H1 (cell line): ENCODE results near the gene MKX.

Experiments used
- CTBP2 ChIP-seq: IDR thresholded peaks from 2 replicates; pipeline ENCODE4 v1.7.0; 2011; ENCODE audit warnings: borderline replicate concordance, mild to moderate bottlenecking, moderate library complexity, mixed read lengths, low read length; ENCODE audit not compliant: insufficient read depth, insufficient read length
- EZH2 ChIP-seq: fragments of 200-600 bp; sonication (generic); IDR thresholded peaks from 2 replicates; pipeline ENCODE4 v1.7.1; 2012; ENCODE audit warnings: low read depth, mild to moderate bottlenecking, moderate library complexity, low read length, inconsistent platforms; ENCODE audit not compliant: severe bottlenecking
- HDAC6 ChIP-seq: IDR thresholded peaks from one replicate; pipeline ENCODE4 v1.7.1; 2012; ENCODE audit warnings: low read depth, mild to moderate bottlenecking, inconsistent platforms, low read length, moderate library complexity
- JUN ChIP-seq: IDR thresholded peaks from 2 replicates; pipeline ENCODE4 v1.6.1; 2011; ENCODE audit warnings: low read depth, mild to moderate bottlenecking, improper control_type of control experiment, low read length
- JUND ChIP-seq: IDR thresholded peaks from 2 replicates; pipeline ENCODE4 v1.6.1; 2011; ENCODE audit warnings: mild to moderate bottlenecking, improper control_type of control experiment, low read length
- KDM1A ChIP-seq: fragments of 200-600, 300-600 bp; sonication (generic); IDR thresholded peaks from 2 replicates; pipeline ENCODE4 v1.7.1; 2016; ENCODE audit warnings: mild to moderate bottlenecking, low read length, borderline replicate concordance
- SIX5 ChIP-seq: IDR thresholded peaks from 2 replicates; pipeline ENCODE4 v1.6.1; 2011; ENCODE audit warnings: mild to moderate bottlenecking, low read depth, low read length
- TBP ChIP-seq: IDR thresholded peaks from 2 replicates; pipeline ENCODE4 v1.6.1; 2011; ENCODE audit warnings: low read depth, low read length, improper control_type of control experiment
- TF ChIP-seq, protein P1 (sequence below), 3 experiments: IDR thresholded peaks; 1 replicate in 2 of 3; 2 replicates in 1 of 3; pipeline versions ENCODE4 v1.5.1 to v1.6.1; 2011; ENCODE audit warnings: low read length in 3 of 3, mild to moderate bottlenecking in 3 of 3, inconsistent platforms in 2 of 3, low read depth in 1 of 3, moderate library complexity in 1 of 3; ENCODE audit not compliant: insufficient read depth in 1 of 3; ENCODE audit errors: control extremely low read depth in 1 of 3

DNA sequence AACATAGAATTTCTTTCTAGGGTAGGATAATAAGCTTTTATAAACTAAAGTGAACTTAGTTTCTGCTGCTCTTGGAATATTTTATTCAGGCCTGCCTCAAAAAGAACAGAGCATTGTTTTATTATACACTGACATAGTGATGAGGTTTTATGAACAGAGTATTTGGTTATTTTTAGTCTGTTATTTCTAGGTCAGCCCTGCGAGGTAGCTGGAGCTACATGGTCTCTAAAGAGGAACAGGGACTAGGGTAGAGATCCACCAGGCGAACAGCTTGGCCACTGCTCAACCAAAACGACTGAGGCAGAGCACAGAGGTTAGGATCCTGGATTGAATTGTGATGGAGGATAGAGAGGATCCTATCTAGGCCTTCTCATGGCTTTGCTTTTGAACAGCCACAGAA is 53.0 kb downstream of the MKX start:
- TF ChIP-seq, protein P1, sequence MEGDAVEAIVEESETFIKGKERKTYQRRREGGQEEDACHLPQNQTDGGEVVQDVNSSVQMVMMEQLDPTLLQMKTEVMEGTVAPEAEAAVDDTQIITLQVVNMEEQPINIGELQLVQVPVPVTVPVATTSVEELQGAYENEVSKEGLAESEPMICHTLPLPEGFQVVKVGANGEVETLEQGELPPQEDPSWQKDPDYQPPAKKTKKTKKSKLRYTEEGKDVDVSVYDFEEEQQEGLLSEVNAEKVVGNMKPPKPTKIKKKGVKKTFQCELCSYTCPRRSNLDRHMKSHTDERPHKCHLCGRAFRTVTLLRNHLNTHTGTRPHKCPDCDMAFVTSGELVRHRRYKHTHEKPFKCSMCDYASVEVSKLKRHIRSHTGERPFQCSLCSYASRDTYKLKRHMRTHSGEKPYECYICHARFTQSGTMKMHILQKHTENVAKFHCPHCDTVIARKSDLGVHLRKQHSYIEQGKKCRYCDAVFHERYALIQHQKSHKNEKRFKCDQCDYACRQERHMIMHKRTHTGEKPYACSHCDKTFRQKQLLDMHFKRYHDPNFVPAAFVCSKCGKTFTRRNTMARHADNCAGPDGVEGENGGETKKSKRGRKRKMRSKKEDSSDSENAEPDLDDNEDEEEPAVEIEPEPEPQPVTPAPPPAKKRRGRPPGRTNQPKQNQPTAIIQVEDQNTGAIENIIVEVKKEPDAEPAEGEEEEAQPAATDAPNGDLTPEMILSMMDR (IDR thresholded peaks at IDR 0.05; ENCODE audit: control extremely low read depth in 1 of 3, insufficient read depth in 1 of 3, low read depth in 1 of 3, low read length in 3 of 3): no peak
- TF ChIP-seq JUN (no peak), EZH2 (no peak), SIX5 (no peak), CTBP2 (no peak), TBP (no peak), HDAC6 (no peak), KDM1A (no peak), JUND (no peak)
